GM21526 (cell line): Measurements from ENCODE around the gene BARD1.

Experiments used
- ATAC-seq: cut with Tn5 transposase; IDR thresholded peaks from one replicate; pipeline ENCODE4 v1.9.1; 2021; ENCODE audit warnings: moderate library complexity; ENCODE audit not compliant: unreplicated experiment, low FRiP score

BARD1 gene

GRCh38 chr2:214679736-214680135 is 129.7 kb downstream of the BARD1 start:
- ATAC-seq, result no peak

GRCh38 chr2:214676421-214677089 is 132.9 kb downstream of the BARD1 start:
- ATAC-seq, result peak; percentile 51
